GM18517 (cell line): ENCODE measurements around the gene AZGP1.
A peak's percentile ranks its signal among the peaks of the same experiment; 100 is the strongest.
"Not testable (repeated sequence)": the region's sequence is repeated elsewhere in the genome, so short reads cannot be mapped to it uniquely, and the experiment has no call there.

ENCODE experiments used
- ATAC-seq: cut with Tn5 transposase; IDR thresholded peaks from one replicate; pipeline ENCODE4 v1.9.1; 2021; ENCODE audit warnings: mild to moderate bottlenecking, moderate library complexity; ENCODE audit not compliant: unreplicated experiment

The AZGP1 gene

GRCh38 chr7:99997545-99998137 lies 21.8 kb upstream of the AZGP1 start:
- no peak for ATAC-seq

- no peak for ATAC-seq
These were observed 21.1 kb upstream of the AZGP1 start for GRCh38 chr7:99996755-99997544.

- no peak for ATAC-seq
These were observed 19.0 kb upstream of the AZGP1 start for GRCh38 chr7:99994819-99995218.

- ATAC-seq = no peak
These were observed 16.7 kb upstream of the AZGP1 start for GRCh38 chr7:99992330-99993038.

- ATAC-seq = not testable (repeated sequence)
These were observed 15.7 kb upstream of the AZGP1 start for GRCh38 chr7:99991543-99991942.

- no peak for ATAC-seq
These were observed 14.6 kb upstream of the AZGP1 start for GRCh38 chr7:99990460-99990852.

GRCh38 chr7:99987846-99988245 lies 12.0 kb upstream of the AZGP1 start:
- ATAC-seq = no peak

- not testable (repeated sequence) for ATAC-seq
These were observed 11.5 kb upstream of the AZGP1 start for GRCh38 chr7:99987306-99987705.

GRCh38 chr7:99984593-99984992 lies 8.8 kb upstream of the AZGP1 start:
- ATAC-seq = no peak

- not testable (repeated sequence) for ATAC-seq
These were observed 5.2 kb upstream of the AZGP1 start for GRCh38 chr7:99981066-99981465.

- peak; percentile 58 for ATAC-seq
These were observed 4.6 kb upstream of the AZGP1 start for GRCh38 chr7:99980448-99980872.

GRCh38 chr7:99979814-99980225 lies 4.0 kb upstream of the AZGP1 start:
- peak; percentile 28 for ATAC-seq

- no peak for ATAC-seq
These were observed 795 bp upstream of the AZGP1 start for GRCh38 chr7:99976626-99977025.

GRCh38 chr7:99974681-99975080 lies 1.1 kb downstream of the AZGP1 start:
- no peak for ATAC-seq

- ATAC-seq = not testable (repeated sequence)
These were observed 2.0 kb downstream of the AZGP1 start for GRCh38 chr7:99973817-99974216.

- no peak for ATAC-seq
These were observed 4.6 kb downstream of the AZGP1 start for GRCh38 chr7:99971242-99971641.

GRCh38 chr7:99969813-99970212 lies 6.0 kb downstream of the AZGP1 start:
- not testable (repeated sequence) for ATAC-seq

GRCh38 chr7:99969298-99969697 lies 6.5 kb downstream of the AZGP1 start:
- ATAC-seq = no peak

GRCh38 chr7:99958564-99959227 lies 17.1 kb downstream of the AZGP1 start:
- no peak for ATAC-seq

GRCh38 chr7:99955247-99955646 lies 20.6 kb downstream of the AZGP1 start:
- no peak for ATAC-seq

GRCh38 chr7:99954643-99955042 lies 21.2 kb downstream of the AZGP1 start:
- ATAC-seq = not testable (repeated sequence)
